Nephron (organoid): ENCODE results near the gene AKAP5.
A peak's percentile ranks its signal among the peaks of the same experiment; 100 is the strongest.

Source experiments
- H3K27ac Mint-ChIP-seq, 3 experiments: 2 replicates each; pipeline ENCODE4 v1.8.0; 2020; ENCODE audit warnings: mixed read lengths in 3 of 3, mild to moderate bottlenecking in 2 of 3, moderate library complexity in 1 of 3
- H3K27me3 Mint-ChIP-seq: 2 replicates; pipeline ENCODE4 v1.8.0; 2021; ENCODE audit warnings: low read depth, mild to moderate bottlenecking, moderate library complexity, mixed read lengths
- H3K36me3 Mint-ChIP-seq: 2 replicates; pipeline ENCODE4 v1.8.0; 2020; ENCODE audit warnings: low read depth, mixed read lengths
- H3K4me1 Mint-ChIP-seq: 2 replicates; pipeline ENCODE4 v1.8.0; 2020; ENCODE audit warnings: mixed read lengths
- H3K4me3 Mint-ChIP-seq, 3 experiments: 2 replicates each; pipeline ENCODE4 v1.8.0; 2020; ENCODE audit warnings: mild to moderate bottlenecking in 3 of 3, mixed read lengths in 3 of 3, moderate library complexity in 2 of 3
- H3K9me3 Mint-ChIP-seq: 2 replicates; pipeline ENCODE4 v1.8.0; 2020; ENCODE audit warnings: mixed read lengths
- TF ChIP-seq, protein P1 (sequence below), 3 experiments: fragments of 200-600 bp; sonication (generic); IDR thresholded peaks; one replicate each; pipeline ENCODE4 v1.5.0; 2021; ENCODE audit warnings: antibody characterized with exemption in 3 of 3; ENCODE audit not compliant: unreplicated experiment in 3 of 3

Gene AKAP5

DNA sequence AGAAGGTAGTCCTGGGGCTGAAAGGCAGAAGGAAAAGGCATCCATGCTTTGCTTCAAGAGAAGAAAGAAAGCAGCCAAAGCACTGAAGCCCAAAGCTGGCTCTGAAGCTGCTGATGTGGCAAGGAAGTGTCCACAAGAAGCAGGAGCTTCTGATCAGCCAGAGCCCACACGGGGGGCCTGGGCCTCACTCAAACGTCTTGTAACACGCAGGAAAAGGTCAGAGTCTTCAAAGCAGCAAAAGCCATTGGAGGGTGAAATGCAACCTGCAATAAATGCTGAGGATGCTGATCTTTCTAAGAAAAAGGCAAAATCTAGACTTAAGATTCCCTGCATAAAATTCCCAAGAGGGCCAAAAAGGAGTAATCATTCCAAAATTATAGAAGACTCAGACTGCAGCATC lies 3.2 kb downstream of the AKAP5 start:
- H3K27me3 Mint-ChIP-seq, result peaks cover 6% of the 10 kb centered on the region

DNA sequence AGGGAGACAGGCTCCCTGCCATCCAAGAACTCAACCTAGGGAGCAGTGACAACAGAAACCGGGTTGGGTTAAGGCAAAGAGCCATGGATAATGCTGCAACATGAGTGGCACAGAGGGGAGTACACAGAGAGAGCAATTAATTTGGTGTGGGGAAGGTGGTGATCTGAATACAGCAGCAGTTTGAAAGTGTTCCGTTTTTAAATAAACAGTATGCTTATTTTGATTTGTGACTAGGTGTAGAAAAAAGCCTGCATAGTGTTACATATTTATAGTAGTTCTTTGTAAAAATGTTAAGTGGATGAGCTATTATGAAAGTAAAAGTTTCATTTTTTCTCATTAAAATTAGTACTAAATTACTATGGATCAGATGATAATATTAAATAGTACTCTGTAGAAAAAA lies 8.7 kb downstream of the AKAP5 start:
- H3K36me3 Mint-ChIP-seq, result no peaks in the 10 kb centered on the region
- H3K4me3 Mint-ChIP-seq, result no peak overlapping the region
- no peak overlapping the region for H3K27ac Mint-ChIP-seq
- no peaks in the 10 kb centered on the region for H3K4me1 Mint-ChIP-seq
- no peaks in the 10 kb centered on the region for H3K9me3 Mint-ChIP-seq
- TF ChIP-seq, protein P1, sequence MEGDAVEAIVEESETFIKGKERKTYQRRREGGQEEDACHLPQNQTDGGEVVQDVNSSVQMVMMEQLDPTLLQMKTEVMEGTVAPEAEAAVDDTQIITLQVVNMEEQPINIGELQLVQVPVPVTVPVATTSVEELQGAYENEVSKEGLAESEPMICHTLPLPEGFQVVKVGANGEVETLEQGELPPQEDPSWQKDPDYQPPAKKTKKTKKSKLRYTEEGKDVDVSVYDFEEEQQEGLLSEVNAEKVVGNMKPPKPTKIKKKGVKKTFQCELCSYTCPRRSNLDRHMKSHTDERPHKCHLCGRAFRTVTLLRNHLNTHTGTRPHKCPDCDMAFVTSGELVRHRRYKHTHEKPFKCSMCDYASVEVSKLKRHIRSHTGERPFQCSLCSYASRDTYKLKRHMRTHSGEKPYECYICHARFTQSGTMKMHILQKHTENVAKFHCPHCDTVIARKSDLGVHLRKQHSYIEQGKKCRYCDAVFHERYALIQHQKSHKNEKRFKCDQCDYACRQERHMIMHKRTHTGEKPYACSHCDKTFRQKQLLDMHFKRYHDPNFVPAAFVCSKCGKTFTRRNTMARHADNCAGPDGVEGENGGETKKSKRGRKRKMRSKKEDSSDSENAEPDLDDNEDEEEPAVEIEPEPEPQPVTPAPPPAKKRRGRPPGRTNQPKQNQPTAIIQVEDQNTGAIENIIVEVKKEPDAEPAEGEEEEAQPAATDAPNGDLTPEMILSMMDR (IDR thresholded peaks at IDR 0.05; ENCODE audit: unreplicated experiment in 3 of 3), result no peak
- no peaks in the 10 kb centered on the region for H3K27me3 Mint-ChIP-seq

More for the DNA sequence above, 3.2 kb downstream of the AKAP5 start:
- no peak overlapping the region for H3K4me3 Mint-ChIP-seq
- no peaks in the 10 kb centered on the region for H3K9me3 Mint-ChIP-seq
- H3K27ac Mint-ChIP-seq, result no peak overlapping the region
- H3K36me3 Mint-ChIP-seq, result no peaks in the 10 kb centered on the region
- H3K4me1 Mint-ChIP-seq, result peaks cover 6% of the 10 kb centered on the region
- TF ChIP-seq, protein P1 (IDR thresholded peaks at IDR 0.05; ENCODE audit: unreplicated experiment in 3 of 3), result no peak

DNA sequence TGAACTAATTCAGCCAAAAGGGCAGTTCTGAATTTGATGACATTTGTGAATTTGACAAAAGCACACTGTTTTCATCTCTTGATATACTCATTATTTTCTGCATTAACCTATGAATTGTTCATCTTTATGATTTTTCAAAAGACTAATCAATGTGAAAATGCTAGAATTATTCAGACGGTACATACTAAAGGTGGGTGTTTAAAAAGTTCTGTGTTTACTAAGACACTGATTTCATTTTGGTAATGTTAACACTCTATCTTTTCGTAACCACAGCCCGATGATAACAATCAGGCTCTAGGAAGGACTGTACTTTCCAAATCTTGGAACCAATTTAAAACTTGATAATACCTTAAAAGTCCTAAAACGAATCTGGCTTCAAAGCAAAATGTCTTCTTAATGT lies 9.4 kb downstream of the AKAP5 start:
- Mint-ChIP-seq H3K4me1 (no peaks in the 10 kb centered on the region), H3K27ac (no peak overlapping the region), H3K36me3 (no peaks in the 10 kb centered on the region), H3K27me3 (no peaks in the 10 kb centered on the region), H3K4me3 (no peak overlapping the region), H3K9me3 (no peaks in the 10 kb centered on the region)
- TF ChIP-seq, protein P1 (IDR thresholded peaks at IDR 0.05; ENCODE audit: unreplicated experiment in 3 of 3), result no peak

DNA sequence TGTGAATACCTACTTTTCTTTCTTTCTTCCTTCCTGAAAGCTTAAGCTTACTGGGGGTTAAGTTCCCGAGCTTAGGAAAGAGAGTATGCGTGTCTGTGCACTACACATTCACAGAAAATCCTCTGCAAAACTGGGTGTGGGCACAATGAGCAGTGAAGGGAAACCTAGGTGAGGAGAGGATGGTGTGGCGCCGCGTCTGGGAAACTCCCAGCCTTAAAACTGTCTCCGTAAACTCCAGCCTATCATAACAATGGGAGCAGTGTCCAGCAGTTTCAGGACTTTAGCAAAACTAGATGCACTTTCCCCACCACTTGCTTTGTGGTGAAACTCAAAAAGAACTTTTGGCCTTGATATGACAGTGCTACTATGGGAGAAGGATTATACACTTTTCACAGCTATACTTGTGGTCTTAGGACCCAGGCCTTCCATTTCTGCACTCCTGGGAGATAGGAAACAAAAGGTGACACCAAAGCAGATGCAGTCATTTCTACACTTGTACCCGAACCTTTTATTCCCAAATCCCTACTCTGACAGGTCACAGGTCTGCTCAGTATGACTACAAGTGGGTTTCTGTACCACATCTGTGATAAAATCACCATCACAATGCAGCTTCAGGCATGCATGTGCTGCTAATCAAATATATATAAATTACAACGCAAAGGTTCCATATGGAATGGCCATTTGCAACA lies 10.4 kb downstream of the AKAP5 start:
- Mint-ChIP-seq H3K9me3 (no peaks in the 10 kb centered on the region), H3K4me3 (no peak overlapping the region), H3K36me3 (no peaks in the 10 kb centered on the region), H3K27ac (peak overlapping the region; percentile 31 to 73 (median 54)), H3K27me3 (no peaks in the 10 kb centered on the region), H3K4me1 (no peaks in the 10 kb centered on the region)
- TF ChIP-seq, protein P1 (IDR thresholded peaks at IDR 0.05; ENCODE audit: unreplicated experiment in 3 of 3), result no peak

DNA sequence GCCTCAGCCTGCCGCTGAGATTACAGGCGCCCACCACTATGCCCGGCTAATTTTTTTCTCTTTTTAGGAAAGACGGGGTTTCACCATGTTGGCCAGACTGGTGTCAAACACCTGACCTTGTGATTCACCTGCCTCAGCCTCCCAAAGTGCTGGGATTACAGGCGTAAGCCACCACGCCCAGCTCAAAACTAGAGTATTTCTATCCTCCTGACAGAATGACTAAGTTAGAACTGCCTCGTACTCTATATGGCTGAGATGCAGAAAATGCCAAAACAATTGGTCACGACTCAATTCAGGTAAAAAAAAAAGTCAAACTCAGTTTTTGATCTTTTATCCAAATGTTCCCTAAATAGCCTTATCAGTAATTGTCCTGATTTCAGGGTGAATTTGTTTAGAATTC lies 11.1 kb downstream of the AKAP5 start:
- no peak overlapping the region for H3K27ac Mint-ChIP-seq
- H3K27me3 Mint-ChIP-seq, result no peaks in the 10 kb centered on the region
- H3K4me1 Mint-ChIP-seq, result no peaks in the 10 kb centered on the region
- H3K36me3 Mint-ChIP-seq, result no peaks in the 10 kb centered on the region
- TF ChIP-seq, protein P1 (IDR thresholded peaks at IDR 0.05; ENCODE audit: unreplicated experiment in 3 of 3), result no peak
- no peaks in the 10 kb centered on the region for H3K9me3 Mint-ChIP-seq
- H3K4me3 Mint-ChIP-seq, result no peak overlapping the region

DNA sequence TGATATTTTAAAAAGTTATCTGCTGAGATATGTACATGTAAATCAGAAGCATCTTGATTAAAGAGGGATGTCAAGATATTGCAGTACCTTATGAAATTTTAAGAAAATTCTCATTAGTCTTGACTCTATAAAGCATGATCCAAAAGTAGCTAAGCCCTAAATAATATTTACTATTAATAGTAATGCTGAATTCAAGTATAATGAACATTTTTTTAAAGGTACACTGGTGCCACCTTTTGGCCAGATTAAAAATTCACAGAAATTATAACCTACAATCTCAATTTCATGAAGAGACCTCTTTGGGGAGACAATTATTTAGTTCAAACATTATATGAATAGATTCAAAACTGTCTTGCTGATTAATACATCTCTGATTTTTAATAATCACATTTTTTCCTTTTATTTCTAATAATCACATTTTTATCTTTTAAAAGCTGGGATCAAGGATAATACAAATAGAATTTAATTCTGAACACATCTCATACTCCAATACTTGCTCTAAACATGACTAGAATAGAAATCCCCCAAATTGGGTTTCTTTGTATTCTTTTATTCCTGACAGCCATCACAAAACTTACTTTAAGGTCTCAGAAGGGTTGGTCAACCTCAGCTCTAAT lies 13.4 kb downstream of the AKAP5 start:
- TF ChIP-seq, protein P1 (IDR thresholded peaks at IDR 0.05; ENCODE audit: unreplicated experiment in 3 of 3), result peak; percentile 41 to 62 (median 41)
- Mint-ChIP-seq H3K4me1 (no peaks in the 10 kb centered on the region), H3K27me3 (no peaks in the 10 kb centered on the region), H3K4me3 (no peak overlapping the region), H3K27ac (no peak overlapping the region), H3K36me3 (no peaks in the 10 kb centered on the region), H3K9me3 (no peaks in the 10 kb centered on the region)
